ENCODE results near the gene TOMM70. TPM values are rescaled to one million over a fixed set of nuclear protein-coding genes. Genes with fewer than 3 reads are reported as not detected.

The TOMM70 gene
- total and polyA plus RNA-seq, 8 donors = 12.9 to 95.6 (median 24.3) TPM

GRCh38 chr3:100384733-100385525, 16.0 kb downstream of the TOMM70 start:
- no peak overlapping the region for H3K4me3 ChIP-seq
- peak overlapping the region in 1 of 5 donors; percentile 1 for H3K27ac ChIP-seq
- peaks cover 12 to 55% (median 48%) of the 10 kb centered on the region in 4 donors for H3K36me3 ChIP-seq
- intact Hi-C loops (cut with DNase I; ENCODE audit: low total_unique reads) = no loop called here
- H3K27me3 ChIP-seq = no peaks in the 10 kb centered on the region
- no peak for DNase-seq
- peaks cover 9 to 48% (median 29%) of the 10 kb centered on the region in 4 donors for H3K4me1 ChIP-seq
- H3K9me3 ChIP-seq = peaks cover 0 to 4% (median 0%) of the 10 kb centered on the region in 4 donors
- no peak for TF ChIP-seq POLR2AphosphoS5 (IDR thresholded peaks at IDR 0.05)
- no peak for TF ChIP-seq CTCF (IDR thresholded peaks at IDR 0.05)
- no peak for TF ChIP-seq POLR2A (IDR thresholded peaks at IDR 0.05)
- TF ChIP-seq EP300 (IDR thresholded peaks at IDR 0.05) = no peak
- 75 to 87% (median 83%) methylated on average over 8 of the region's 8 CpGs for WGBS, 5 donors

GRCh38 chr3:100376301-100376700, 24.6 kb downstream of the TOMM70 start:
- intact Hi-C loops (cut with DNase I; ENCODE audit: low total_unique reads) = no loop called here
- no peaks in the 10 kb centered on the region for H3K9me3 ChIP-seq
- TF ChIP-seq EP300 (IDR thresholded peaks at IDR 0.05) = no peak
- no peak for TF ChIP-seq POLR2AphosphoS5 (IDR thresholded peaks at IDR 0.05)
- no peak for TF ChIP-seq POLR2A (IDR thresholded peaks at IDR 0.05)
- no peak for TF ChIP-seq CTCF (IDR thresholded peaks at IDR 0.05)
- no peak overlapping the region for H3K27ac ChIP-seq
- 83 to 91% (median 88%) methylated on average over 4 of the region's 4 CpGs for WGBS, 5 donors
- H3K27me3 ChIP-seq = no peaks in the 10 kb centered on the region
- peaks cover 0 to 6% (median 0%) of the 10 kb centered on the region in 4 donors for H3K4me1 ChIP-seq
- peaks cover 39 to 99% (median 86%) of the 10 kb centered on the region in 4 donors for H3K36me3 ChIP-seq
- DNase-seq = no peak
- H3K4me3 ChIP-seq = no peak overlapping the region

GRCh38 chr3:100374521-100374920, 26.4 kb downstream of the TOMM70 start:
- no peak for DNase-seq
- intact Hi-C loops (cut with DNase I; ENCODE audit: low total_unique reads) = no loop called here
- no peak overlapping the region for H3K27ac ChIP-seq
- peaks cover 0 to 6% (median 0%) of the 10 kb centered on the region in 4 donors for H3K4me1 ChIP-seq
- no peaks in the 10 kb centered on the region for H3K27me3 ChIP-seq
- no peaks in the 10 kb centered on the region for H3K9me3 ChIP-seq
- peaks cover 33 to 95% (median 85%) of the 10 kb centered on the region in 4 donors for H3K36me3 ChIP-seq
- no peak for TF ChIP-seq EP300 (IDR thresholded peaks at IDR 0.05)
- TF ChIP-seq POLR2A (IDR thresholded peaks at IDR 0.05) = no peak
- TF ChIP-seq POLR2AphosphoS5 (IDR thresholded peaks at IDR 0.05) = no peak
- no peak for TF ChIP-seq CTCF (IDR thresholded peaks at IDR 0.05)
- no peak overlapping the region for H3K4me3 ChIP-seq

GRCh38 chr3:100370756-100371155, 30.1 kb downstream of the TOMM70 start:
- peaks cover 28 to 96% (median 80%) of the 10 kb centered on the region in 4 donors for H3K36me3 ChIP-seq
- H3K4me3 ChIP-seq = no peak overlapping the region
- H3K9me3 ChIP-seq = no peaks in the 10 kb centered on the region
- no peaks in the 10 kb centered on the region for H3K27me3 ChIP-seq
- H3K27ac ChIP-seq = no peak overlapping the region
- intact Hi-C loops (cut with DNase I; ENCODE audit: low total_unique reads) = no loop called here
- peaks cover 0 to 6% (median 0%) of the 10 kb centered on the region in 4 donors for H3K4me1 ChIP-seq
- WGBS, 5 donors = 86 to 100% (median 96%) methylated on average over 1 of the region's 1 CpG
- no peak for TF ChIP-seq EP300 (IDR thresholded peaks at IDR 0.05)
- no peak for TF ChIP-seq POLR2AphosphoS5 (IDR thresholded peaks at IDR 0.05)
- no peak for TF ChIP-seq CTCF (IDR thresholded peaks at IDR 0.05)
- TF ChIP-seq POLR2A (IDR thresholded peaks at IDR 0.05) = no peak
- no peak for DNase-seq
